HEK293 (cell line): Measurements from ENCODE around the gene DAGLA.

Experiments
- CTCF ChIA-PET: fragments of 350-600 bp; formaldehyde crosslinking; extraction: SDS; loops from one replicate; lab custom pipeline; 2021; ENCODE audit warnings: antibody characterized with exemption; lab: Yijun Ruan, JAX
- POLR2A ChIA-PET: fragments of 300-600 bp; formaldehyde crosslinking; extraction: SDS; loops from one replicate; lab custom pipeline; 2020; ENCODE audit warnings: antibody characterized with exemption, inconsistent platforms; lab: Yijun Ruan, JAX
- H3K27ac ChIP-seq: fragments of 200-500 bp; sonication (Bioruptor generic); 2 replicates; pipeline ENCODE4 v1.5.1; 2014; ENCODE audit warnings: low read depth, low read length, control low read depth, inconsistent platforms; ENCODE audit errors: extremely low read depth
- H3K36me3 ChIP-seq, 2 experiments: fragments of 200-500 bp in 1 of 2; sonication (Bioruptor generic) in 1 of 2; 1 replicate in 1 of 2; 2 replicates in 1 of 2; pipeline ENCODE4 v1.5.1; 2014 to 2017; ENCODE audit warnings: inconsistent platforms in 2 of 2, low read length in 2 of 2; ENCODE audit not compliant: control insufficient read depth in 2 of 2, insufficient read depth in 1 of 2
- H3K4me1 ChIP-seq: fragments of 200-500 bp; sonication (Bioruptor generic); 2 replicates; pipeline ENCODE4 v1.5.1; 2014; ENCODE audit warnings: mild to moderate bottlenecking, low read length, inconsistent platforms; ENCODE audit not compliant: control insufficient read depth, insufficient read depth
- H3K4me3 ChIP-seq: 2 replicates; pipeline ENCODE4 v1.5.1; 2011; ENCODE audit warnings: low read depth, mild to moderate bottlenecking, control low read depth, low read length, moderate library complexity
- H3K9me3 ChIP-seq: fragments of 200-500 bp; sonication (Bioruptor generic); 2 replicates; pipeline ENCODE4 v1.5.1; 2014; ENCODE audit warnings: low read depth, low read length, inconsistent platforms; ENCODE audit not compliant: control insufficient read depth, insufficient read depth
- ATF2 ChIP-seq: fragments of 450-650 bp; formaldehyde crosslinking; IDR thresholded peaks from 2 replicates; pipeline ENCODE4 v1.5.1; 2016; ENCODE audit warnings: missing biosample characterization, missing genetic modification characterization, low read depth
- ELK4 ChIP-seq: IDR thresholded peaks from 2 replicates; pipeline ENCODE4 v1.6.1; 2011; ENCODE audit warnings: mild to moderate bottlenecking, low read depth, low read length, borderline replicate concordance
- SP7 ChIP-seq: fragments of 450-650 bp; formaldehyde crosslinking; IDR thresholded peaks from 2 replicates; pipeline ENCODE4 v1.5.1; 2016; ENCODE audit warnings: missing biosample characterization, missing genetic modification characterization
- ZBTB44 ChIP-seq: fragments of 450-650 bp; IDR thresholded peaks from 2 replicates; pipeline ENCODE4 v1.5.1; 2018; ENCODE audit warnings: missing biosample characterization, mild to moderate bottlenecking, missing genetic modification characterization
- ZFP3 ChIP-seq: fragments of 450-650 bp; formaldehyde crosslinking; IDR thresholded peaks from 2 replicates; pipeline ENCODE4 v1.5.1; 2016; ENCODE audit warnings: low read depth, missing biosample characterization, missing genetic modification characterization
- ZNF133 ChIP-seq: fragments of 450-650 bp; formaldehyde crosslinking; IDR thresholded peaks from 2 replicates; pipeline ENCODE4 v1.5.1; 2016; ENCODE audit warnings: missing biosample characterization, missing genetic modification characterization
- ZNF138 ChIP-seq: fragments of 450-650 bp; formaldehyde crosslinking; IDR thresholded peaks from 2 replicates; pipeline ENCODE4 v1.5.1; 2016; ENCODE audit warnings: missing biosample characterization, missing genetic modification characterization, borderline replicate concordance
- ZNF157 ChIP-seq: fragments of 450-650 bp; formaldehyde crosslinking; IDR thresholded peaks from 2 replicates; pipeline ENCODE4 v1.5.1; 2016; ENCODE audit warnings: missing biosample characterization, missing genetic modification characterization
- ZNF24 ChIP-seq: fragments of 450-650 bp; formaldehyde crosslinking; IDR thresholded peaks from 2 replicates; pipeline ENCODE4 v1.5.1; 2016; ENCODE audit warnings: missing biosample characterization, missing genetic modification characterization
- ZNF26 ChIP-seq: fragments of 450-650 bp; formaldehyde crosslinking; IDR thresholded peaks from 2 replicates; pipeline ENCODE4 v1.5.1; 2016; ENCODE audit warnings: missing biosample characterization, missing genetic modification characterization
- ZNF391 ChIP-seq: fragments of 450-650 bp; formaldehyde crosslinking; IDR thresholded peaks from 2 replicates; pipeline ENCODE4 v1.5.1; 2016; ENCODE audit warnings: low read depth, missing biosample characterization, missing genetic modification characterization, borderline replicate concordance
- ZNF530 ChIP-seq: fragments of 450-650 bp; formaldehyde crosslinking; IDR thresholded peaks from 2 replicates; pipeline ENCODE4 v1.5.1; 2016; ENCODE audit warnings: low read depth, missing biosample characterization, missing genetic modification characterization
- ZNF645 ChIP-seq: fragments of 450-650 bp; formaldehyde crosslinking; IDR thresholded peaks from 2 replicates; pipeline ENCODE4; 2016; ENCODE audit warnings: missing biosample characterization, missing genetic modification characterization
- ZNF701 ChIP-seq: fragments of 450-650 bp; formaldehyde crosslinking; IDR thresholded peaks from 2 replicates; pipeline ENCODE4 v1.5.1; 2016; ENCODE audit warnings: missing biosample characterization, missing genetic modification characterization
- ZNF776 ChIP-seq: fragments of 450-650 bp; formaldehyde crosslinking; IDR thresholded peaks from 2 replicates; pipeline ENCODE4 v1.5.0; 2017; ENCODE audit warnings: missing biosample characterization, missing genetic modification characterization, borderline replicate concordance
- ZNF792 ChIP-seq: fragments of 450-650 bp; formaldehyde crosslinking; IDR thresholded peaks from 2 replicates; pipeline ENCODE4 v1.5.1; 2016; ENCODE audit warnings: missing biosample characterization, missing genetic modification characterization
- ZSCAN30 ChIP-seq: fragments of 450-650 bp; IDR thresholded peaks from 2 replicates; pipeline ENCODE4 v1.5.1; 2018; ENCODE audit warnings: missing biosample characterization, mild to moderate bottlenecking, missing genetic modification characterization, moderate library complexity
- ZSCAN4 ChIP-seq: fragments of 450-650 bp; formaldehyde crosslinking; IDR thresholded peaks from 2 replicates; pipeline ENCODE4 v1.5.1; 2017; ENCODE audit warnings: missing biosample characterization, missing genetic modification characterization

DAGLA gene

GRCh38 chr11:61773809-61774208, 93.6 kb downstream of the DAGLA start:
- CTCF ChIA-PET, result interaction anchor here (0.6 to 1.9 kb wide), 2 partner anchors 24 to 844 kb away, joined by 3 to 6 read pairs; no protein-coding TSS in a partner anchor
- POLR2A ChIA-PET, result interaction anchor here (0.7 kb wide), 2 partner anchors 313 to 834 kb away, joined by 3 to 5 read pairs; no protein-coding TSS in a partner anchor
- Histone ChIP-seq H3K4me1 (no peaks in the 10 kb centered on the region), H3K27ac (no peak overlapping the region), H3K4me3 (no peak overlapping the region), H3K9me3 (no peaks in the 10 kb centered on the region), H3K36me3 (peaks cover 0 to 4% of the 10 kb centered on the region in 2 experiments; a peak in 1 of 3 replicates)
- TF ChIP-seq SP7 (tag by site-specific recombination), result no peak
- no peak for TF ChIP-seq ZNF776
- no peak for TF ChIP-seq ZNF391
- TF ChIP-seq ZNF138 (tag by site-specific recombination), result no peak
- TF ChIP-seq ZNF701 (tag by site-specific recombination), result no peak
- no peak for TF ChIP-seq ZSCAN4 (tag by site-specific recombination)
- no peak for TF ChIP-seq ZFP3 (tag by site-specific recombination)
- no peak for TF ChIP-seq ZNF26 (tag by site-specific recombination)
- no peak for TF ChIP-seq ZNF530 (tag by site-specific recombination)
- no peak for TF ChIP-seq ZBTB44 (tag by site-specific recombination)
- no peak for TF ChIP-seq ZNF24
- TF ChIP-seq ELK4, result no peak
- TF ChIP-seq ZNF133 (tag by site-specific recombination), result no peak
- no peak for TF ChIP-seq ZNF645 (tag by site-specific recombination)
- TF ChIP-seq ZSCAN30 (tag by site-specific recombination), result no peak
- no peak for TF ChIP-seq ZNF157 (tag by site-specific recombination)
- no peak for TF ChIP-seq ZNF792
- TF ChIP-seq ATF2, result no peak
